ENCODE results near the gene ARR3. TPM values are rescaled to one million over a fixed set of nuclear protein-coding genes. Genes with fewer than 3 reads are reported as not detected.

The ARR3 gene
- total RNA-seq, 6 experiments from 2014 or later, result not detected

DNA sequence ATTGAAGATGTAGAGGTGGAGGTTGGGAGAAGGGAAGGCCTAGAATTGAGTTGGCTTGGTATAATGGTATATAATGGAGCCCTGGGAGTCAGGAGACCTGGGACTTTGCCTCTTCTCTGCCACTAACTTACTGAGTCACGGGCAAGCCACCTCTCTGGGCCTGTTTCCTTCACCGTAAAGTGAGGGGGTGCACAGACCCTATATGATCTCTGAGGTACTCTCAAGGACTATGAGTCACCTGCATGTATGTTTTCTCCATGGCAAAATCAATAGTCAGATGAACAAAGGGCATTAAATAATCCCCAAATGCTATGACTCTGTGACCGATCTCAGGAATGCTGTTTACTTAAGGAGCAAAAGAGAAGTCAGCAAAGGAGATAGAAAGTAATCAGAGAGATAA, 13.2 kb upstream of the ARR3 start:
- H3K4me1 ChIP-seq, result no peaks in the 10 kb centered on the region
- TF ChIP-seq, protein P1, sequence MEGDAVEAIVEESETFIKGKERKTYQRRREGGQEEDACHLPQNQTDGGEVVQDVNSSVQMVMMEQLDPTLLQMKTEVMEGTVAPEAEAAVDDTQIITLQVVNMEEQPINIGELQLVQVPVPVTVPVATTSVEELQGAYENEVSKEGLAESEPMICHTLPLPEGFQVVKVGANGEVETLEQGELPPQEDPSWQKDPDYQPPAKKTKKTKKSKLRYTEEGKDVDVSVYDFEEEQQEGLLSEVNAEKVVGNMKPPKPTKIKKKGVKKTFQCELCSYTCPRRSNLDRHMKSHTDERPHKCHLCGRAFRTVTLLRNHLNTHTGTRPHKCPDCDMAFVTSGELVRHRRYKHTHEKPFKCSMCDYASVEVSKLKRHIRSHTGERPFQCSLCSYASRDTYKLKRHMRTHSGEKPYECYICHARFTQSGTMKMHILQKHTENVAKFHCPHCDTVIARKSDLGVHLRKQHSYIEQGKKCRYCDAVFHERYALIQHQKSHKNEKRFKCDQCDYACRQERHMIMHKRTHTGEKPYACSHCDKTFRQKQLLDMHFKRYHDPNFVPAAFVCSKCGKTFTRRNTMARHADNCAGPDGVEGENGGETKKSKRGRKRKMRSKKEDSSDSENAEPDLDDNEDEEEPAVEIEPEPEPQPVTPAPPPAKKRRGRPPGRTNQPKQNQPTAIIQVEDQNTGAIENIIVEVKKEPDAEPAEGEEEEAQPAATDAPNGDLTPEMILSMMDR (IDR thresholded peaks at IDR 0.05), result no peak
- TF ChIP-seq POLR2A (IDR thresholded peaks at IDR 0.05), result no peak
- H3K27ac ChIP-seq, result no peak overlapping the region
- intact Hi-C loops (cut with DNase I), result no loop called here
- 79% methylated on average over 2 of the region's 3 CpGs for WGBS (ENCODE audit: insufficient coverage, low coverage, low lambda C conversion rate, missing lambda C conversion rate)
- no peak overlapping the region for H3K4me3 ChIP-seq
- DNase-seq (no peak), ATAC-seq (no peak)
- no peaks in the 10 kb centered on the region for H3K27me3 ChIP-seq
- H3K9me3 ChIP-seq, result no peaks in the 10 kb centered on the region
- H3K36me3 ChIP-seq, result no peaks in the 10 kb centered on the region

DNA sequence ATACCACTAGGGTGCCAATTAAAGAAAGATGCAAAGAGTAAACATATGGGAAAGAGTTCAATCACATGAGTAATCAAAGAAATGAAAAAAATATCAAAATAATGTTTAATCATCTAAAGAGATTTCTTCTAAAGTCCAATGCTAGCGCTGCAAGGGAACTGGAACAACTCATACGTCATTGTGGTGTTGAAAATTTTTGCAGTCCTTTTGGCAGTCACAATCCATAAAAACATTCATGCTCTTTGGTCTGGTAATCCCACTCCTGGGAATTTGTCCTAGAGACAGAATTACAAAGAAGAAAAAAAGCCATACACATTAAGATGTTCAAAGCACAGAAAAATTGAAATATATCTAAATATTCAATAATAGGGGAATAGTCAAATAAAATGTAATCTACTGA, 12.7 kb upstream of the ARR3 start:
- WGBS (ENCODE audit: insufficient coverage, low coverage, low lambda C conversion rate, missing lambda C conversion rate), result 59% methylated on average over 2 of the region's 2 CpGs
- no peak for DNase-seq
- no peaks in the 10 kb centered on the region for H3K27me3 ChIP-seq
- no peak overlapping the region for H3K27ac ChIP-seq
- intact Hi-C loops (cut with DNase I), result no loop called here
- no peaks in the 10 kb centered on the region for H3K9me3 ChIP-seq
- TF ChIP-seq, protein P1 (IDR thresholded peaks at IDR 0.05), result no peak
- no peak for TF ChIP-seq POLR2A (IDR thresholded peaks at IDR 0.05)
- ATAC-seq, result no peak
- H3K36me3 ChIP-seq, result no peaks in the 10 kb centered on the region
- H3K4me3 ChIP-seq, result no peak overlapping the region
- H3K4me1 ChIP-seq, result no peaks in the 10 kb centered on the region

DNA sequence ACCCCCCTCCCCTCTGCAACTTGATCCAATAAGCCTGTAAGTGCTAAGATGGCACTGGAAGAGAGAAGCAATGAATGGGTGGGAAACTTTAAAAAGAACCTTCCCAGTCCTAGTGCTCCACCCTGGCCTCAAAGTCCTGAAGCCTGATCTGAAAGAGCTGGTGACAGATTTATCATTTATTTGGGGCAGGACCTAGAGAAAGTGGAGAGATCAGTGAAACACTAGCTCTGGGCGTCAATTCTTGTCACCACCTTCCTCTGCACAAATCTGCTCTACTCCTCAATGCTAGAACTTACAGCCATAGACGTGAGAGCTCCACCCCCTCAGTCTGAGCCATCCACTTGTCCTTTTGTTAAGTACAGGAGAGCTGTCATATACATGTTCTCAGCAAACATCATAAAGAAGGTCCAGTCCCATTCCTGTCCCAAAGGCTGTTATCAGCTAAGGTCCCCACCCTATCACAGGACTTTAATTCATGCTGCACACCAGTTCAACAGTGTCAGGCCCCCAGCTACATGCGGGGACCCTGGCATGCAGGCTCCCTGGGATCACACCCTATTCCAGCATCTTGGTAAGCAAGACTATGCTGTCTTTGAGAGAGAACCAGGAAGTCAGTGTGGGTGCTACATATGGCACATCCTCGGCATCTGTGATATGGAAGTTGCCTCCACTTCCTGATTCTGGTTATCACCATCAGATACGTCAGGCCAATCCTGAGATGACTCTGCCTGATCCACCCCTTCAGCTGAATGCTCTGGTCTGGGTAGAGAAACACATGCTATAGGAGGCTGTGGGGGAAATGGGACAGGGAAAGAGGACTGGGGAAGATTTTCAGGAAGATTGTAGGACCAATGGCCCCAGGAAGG, 10.5 kb upstream of the ARR3 start:
- H3K27ac ChIP-seq, result no peak overlapping the region
- 56% methylated on average over 5 of the region's 5 CpGs for WGBS (ENCODE audit: insufficient coverage, low coverage, low lambda C conversion rate, missing lambda C conversion rate)
- ATAC-seq, result no peak
- TF ChIP-seq POLR2A (IDR thresholded peaks at IDR 0.05), result no peak
- TF ChIP-seq, protein P1 (IDR thresholded peaks at IDR 0.05), result no peak
- no peaks in the 10 kb centered on the region for H3K4me1 ChIP-seq
- no peak for DNase-seq
- H3K4me3 ChIP-seq, result no peak overlapping the region
- no peaks in the 10 kb centered on the region for H3K27me3 ChIP-seq
- no peaks in the 10 kb centered on the region for H3K36me3 ChIP-seq
- no peaks in the 10 kb centered on the region for H3K9me3 ChIP-seq
- intact Hi-C loops (cut with DNase I), result no loop called here

DNA sequence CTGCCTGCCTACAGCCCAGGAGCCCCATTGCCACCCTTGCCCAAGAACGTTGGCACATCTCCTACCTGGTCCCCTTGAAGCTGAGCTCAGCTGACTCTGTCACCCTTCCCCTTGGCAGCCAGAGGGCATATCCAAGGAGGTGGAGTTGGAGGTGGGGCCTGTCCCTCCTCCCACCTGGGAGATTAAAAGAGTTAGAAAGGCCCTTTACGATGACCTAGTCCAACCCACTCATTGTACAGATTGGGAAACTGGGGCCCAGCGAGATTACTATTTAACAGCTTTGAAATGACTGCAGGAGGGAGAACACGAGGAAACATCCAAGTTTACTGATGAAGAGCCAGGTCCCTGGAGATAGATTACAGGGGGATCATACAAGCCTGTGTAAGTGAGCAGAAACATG, 8.0 kb upstream of the ARR3 start, which contains the start of gene P2RY4:
TSS of gene P2RY4 (minus strand) at position 101 of the 400 bp plus-strand sequence. CDS start 580 bp downstream, outside the sequence.
- ATAC-seq (no peak), DNase-seq (no peak)
- no peak within 1 kb of the TSS for H3K4me3 ChIP-seq
- TF ChIP-seq POLR2A (IDR thresholded peaks at IDR 0.05), result no peak
- TF ChIP-seq, protein P1 (IDR thresholded peaks at IDR 0.05), result no peak
- no peaks in the 10 kb centered on the region for H3K36me3 ChIP-seq
- intact Hi-C loops (cut with DNase I), result no loop called here
- no peaks in the 10 kb centered on the region for H3K27me3 ChIP-seq
- H3K27ac ChIP-seq, result no peak within 1 kb of the TSS
- H3K9me3 ChIP-seq, result no peaks in the 10 kb centered on the region
- H3K4me1 ChIP-seq, result no peaks in the 10 kb centered on the region
- 67% methylated on average over 4 of the region's 4 CpGs for WGBS (ENCODE audit: insufficient coverage, low coverage, low lambda C conversion rate, missing lambda C conversion rate)

All from right lobe of liver (tissue), 6 donors.